NCI-H2107 (cell line): ENCODE results near the gene CXCL5.
A peak's percentile ranks its signal among the peaks of the same experiment; 100 is the strongest.
"Not testable (repeated sequence)": the region's sequence is repeated elsewhere in the genome, so short reads cannot be mapped to it uniquely, and the experiment has no call there.

Source experiments
- DNase-seq: peaks from one replicate; lab custom pipeline; 2025; lab: John Stamatoyannopoulos, UW

The CXCL5 gene

DNA sequence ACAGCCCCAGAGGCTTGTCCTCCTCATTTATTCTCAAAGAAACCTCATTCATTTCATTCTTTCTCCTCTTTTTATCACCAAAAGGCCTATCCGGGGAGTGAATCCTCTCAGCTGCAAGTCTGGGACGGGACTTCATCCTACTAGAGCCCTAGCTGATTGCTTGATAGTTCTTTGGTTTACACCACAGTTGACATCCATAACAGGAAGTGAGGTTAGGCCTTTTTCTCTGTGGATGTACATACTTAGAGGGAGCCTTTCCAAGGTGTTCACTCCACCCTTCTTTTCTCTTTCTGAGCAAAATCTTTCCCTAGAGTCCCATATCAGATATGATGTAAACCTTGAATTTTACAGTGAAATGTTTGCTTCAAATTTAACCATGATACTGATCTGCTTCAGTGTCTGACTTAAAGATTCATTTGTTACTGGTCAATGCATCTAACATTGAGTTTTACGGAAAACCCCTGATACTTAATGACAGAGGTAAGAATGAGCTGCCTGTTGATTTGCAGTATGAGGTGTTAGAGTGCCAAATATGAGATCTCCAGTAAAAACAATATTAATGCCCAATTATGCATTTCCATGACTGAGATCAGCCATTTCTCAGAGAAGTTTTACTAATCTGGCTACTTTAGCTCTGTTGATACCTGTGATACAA, 16.8 kb upstream of the CXCL5 start:
- no peak for DNase-seq

DNA sequence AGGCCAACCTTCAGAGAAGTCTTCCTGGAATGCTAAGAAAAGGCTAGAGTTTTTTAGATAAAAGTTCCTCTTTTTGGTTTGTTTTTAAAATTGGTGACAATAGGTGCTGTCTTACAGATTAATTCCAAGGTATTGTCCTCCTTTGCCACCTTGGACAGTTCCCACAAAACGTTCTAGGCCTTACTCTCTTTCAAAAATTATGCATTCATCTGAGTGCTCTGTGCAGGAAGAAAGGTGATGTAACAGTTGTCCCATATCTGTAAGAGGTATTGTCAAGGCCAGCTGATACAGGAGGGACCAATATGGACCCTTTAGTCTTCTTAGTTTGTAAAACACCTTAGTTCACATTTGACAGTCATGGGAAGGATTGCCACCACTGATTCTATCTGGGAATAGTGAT, 15.9 kb upstream of the CXCL5 start:
- no peak for DNase-seq

DNA sequence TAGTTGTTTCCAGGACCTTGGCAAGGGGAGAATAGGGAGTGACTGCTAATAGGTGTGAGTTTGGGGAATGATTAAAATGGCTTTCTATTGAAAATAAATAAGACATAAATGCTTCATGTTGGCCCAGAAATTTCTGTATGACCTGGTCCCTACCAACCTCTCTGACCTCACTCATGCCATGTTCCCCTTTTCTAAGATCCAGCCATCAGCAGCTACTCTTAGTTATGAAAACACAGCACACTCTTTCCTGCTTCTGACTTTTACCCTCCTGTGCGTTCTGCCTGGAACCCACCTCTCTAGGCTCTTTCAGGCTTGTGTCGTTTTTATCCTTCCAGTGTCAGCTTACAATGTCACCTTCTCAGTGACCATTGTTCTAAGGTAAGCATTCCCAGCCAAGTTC, 14.8 kb upstream of the CXCL5 start:
- no peak for DNase-seq

DNA sequence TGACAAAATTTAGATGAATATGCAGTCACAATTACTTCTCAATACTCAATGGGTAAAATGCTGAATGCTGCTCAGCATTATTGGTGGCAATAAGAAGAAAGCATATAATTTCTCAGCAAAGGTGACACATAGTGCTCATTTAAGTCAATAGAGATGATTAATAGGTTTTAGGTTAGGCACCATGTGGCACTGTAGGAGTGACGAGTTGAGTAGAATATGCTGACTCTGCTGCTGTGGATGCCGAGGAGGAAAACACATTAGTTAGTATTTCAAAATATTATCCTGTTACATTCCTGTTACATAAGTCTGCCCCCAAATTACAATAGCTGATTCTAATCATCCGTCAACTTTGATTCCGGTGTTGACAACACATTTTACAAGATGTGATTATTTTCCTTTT, 13.7 kb upstream of the CXCL5 start:
- DNase-seq: no peak

DNA sequence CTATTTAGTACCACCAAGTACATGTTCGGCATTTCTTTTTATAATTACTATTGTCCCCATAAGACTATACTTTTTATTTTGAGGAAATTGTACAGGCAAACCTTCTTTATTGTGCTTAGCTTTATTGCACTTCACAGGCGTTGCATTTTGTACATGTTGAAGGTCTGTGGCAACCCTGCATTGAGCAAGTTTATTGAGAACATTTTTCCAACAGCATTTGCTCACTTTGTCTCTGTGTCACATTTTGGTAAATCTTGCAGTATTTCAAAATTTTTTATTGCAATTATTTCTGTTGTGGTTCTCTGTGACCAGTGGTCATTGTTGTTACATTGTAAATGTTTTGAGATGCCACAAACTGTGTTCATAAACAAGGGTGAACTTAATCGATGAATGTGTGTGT, 10.8 kb upstream of the CXCL5 start:
- no peak for DNase-seq

DNA sequence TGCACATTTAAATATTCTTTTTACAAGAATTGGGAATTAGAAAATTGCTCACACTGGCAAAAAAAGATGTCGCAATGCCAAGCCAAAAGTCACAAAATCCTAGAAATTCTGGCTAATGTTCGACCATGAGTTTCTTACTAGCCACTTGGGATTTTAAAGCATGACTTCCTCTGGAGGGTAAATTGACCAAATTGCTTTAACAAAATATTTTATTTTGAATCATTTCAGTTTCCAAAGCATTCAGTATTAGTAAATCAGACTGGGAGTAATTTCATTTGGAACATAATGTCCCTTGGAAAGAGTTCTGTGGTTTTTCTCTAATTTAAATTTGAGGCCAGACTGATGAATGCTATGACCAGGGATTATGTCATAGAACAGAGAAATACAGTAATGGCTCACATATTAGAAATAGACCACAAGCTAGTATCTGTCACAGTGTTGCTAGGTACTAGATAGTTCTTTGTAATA, 7.6 kb upstream of the CXCL5 start:
- DNase-seq: no peak

DNA sequence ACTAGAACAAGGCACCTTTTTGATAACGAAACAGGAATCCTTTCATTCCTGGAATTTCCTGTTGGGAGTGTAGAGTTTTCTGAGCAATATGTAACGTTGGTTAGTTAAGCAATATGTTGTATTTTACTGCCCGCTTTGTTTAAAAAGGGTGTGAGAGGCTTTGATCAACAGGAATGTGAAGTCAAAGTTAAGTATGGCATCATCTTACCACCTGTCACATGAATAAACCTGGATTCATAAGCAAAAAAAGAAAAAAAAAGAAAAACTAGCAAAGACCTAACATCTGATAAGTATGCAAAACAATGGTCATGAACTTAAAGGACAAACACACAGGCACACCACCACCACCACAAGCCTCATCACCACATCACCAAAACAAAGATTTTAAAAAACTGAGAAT, 7.1 kb upstream of the CXCL5 start:
- DNase-seq: no peak

DNA sequence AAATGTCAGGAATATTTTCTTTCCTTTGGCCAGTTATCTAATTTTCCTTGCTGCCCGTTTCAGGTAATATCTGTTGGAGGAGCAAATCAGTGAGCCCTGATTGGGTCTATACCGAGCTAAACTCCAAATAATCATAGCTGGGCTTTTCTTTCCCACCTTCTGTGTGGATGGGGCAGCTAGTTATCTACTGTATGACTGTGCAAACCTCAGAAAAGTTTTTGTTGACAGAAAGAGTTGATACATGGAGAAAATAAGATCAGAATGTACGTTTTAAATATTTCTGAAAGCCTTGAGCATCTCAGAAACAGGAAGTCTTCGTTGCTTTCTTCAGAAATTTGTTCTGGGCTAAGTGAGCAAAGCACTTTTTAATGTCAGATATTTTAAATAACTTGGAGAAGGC, 6.2 kb upstream of the CXCL5 start:
- DNase-seq: no peak

DNA sequence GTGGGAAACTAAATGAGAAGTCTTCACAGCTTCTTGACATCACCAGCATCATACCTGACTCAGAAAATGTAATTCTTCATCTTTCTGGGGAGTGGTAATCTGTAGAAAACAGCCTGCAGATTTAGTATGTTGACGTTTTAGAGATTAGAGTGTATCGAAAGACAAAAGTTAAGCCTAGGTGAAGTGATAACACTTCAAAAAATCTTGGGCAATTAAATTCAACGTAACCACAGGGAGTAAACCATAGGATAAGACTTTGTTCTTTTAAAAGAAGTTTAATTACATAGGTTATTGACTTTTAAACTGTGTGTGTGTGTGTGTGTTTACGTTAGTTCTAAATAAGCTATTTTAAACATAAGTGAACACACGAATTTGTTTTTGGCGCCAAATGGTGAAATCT, 1.8 kb upstream of the CXCL5 start:
- DNase-seq: no peak

DNA sequence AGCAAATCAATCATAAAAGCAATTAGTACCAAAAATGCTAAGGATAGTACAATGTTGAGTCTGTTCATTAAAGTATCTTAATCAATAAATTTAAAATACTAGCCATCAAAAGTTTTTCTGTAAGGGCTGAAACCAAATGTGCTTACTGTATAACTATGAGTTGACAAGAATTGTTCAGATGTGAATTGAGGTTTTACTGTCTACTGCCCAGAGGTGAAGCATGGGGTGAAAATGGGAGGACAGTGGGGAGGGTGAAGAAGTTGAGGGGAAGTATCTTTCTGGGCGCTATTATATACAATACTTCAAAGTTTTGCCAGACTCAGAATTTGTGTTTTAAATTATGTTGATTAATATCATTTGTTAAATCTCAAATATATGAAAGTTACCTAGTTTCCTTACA, 6.4 kb downstream of the CXCL5 start:
- DNase-seq: no peak

DNA sequence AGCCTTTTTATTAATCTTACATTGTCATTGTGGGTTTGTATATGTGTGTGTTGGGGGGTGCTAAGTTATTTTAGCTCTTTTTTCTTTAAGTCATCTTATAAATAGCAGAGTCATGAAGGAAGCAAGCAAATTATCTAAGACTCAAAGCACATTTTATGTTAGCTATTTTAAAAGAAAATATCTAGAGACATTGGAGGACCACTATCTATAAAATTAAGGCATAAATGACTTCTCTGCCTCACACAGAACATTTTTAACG, 6.8 kb downstream of the CXCL5 start:
- no peak for DNase-seq

DNA sequence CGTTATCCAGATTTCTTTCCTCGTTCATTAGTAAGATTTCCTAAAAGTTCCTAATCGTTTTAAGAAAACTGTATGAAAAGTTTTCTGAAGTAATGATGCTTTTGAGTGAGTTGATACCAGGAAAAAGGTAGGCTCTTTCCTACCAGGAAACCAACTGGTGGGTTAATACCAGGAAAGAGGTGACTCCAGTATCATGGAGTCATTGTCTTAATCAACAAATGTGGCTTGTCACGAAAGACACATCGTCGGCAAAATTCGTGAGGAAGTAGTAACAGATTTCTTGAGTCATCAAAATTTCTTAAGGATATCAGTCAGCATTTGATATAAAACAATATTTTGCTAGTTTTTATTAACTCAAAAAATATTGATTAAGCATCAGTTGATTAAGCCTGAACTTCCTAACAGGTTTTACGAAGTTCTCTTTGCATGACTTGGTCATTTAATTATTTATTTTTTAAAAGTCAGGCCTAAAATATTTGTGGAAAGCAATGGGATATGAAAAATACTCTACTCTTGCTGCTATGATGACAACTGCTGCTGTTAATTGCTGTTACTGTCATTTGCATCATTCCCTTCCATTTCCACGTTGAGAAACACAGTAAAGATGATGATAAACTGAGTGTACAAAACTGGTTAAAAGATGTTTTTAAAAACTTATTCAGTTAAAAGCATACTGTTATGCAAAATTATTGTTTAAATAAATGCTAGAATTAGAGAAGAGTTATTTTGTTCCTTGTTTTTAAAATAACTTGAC, 7.3 kb downstream of the CXCL5 start:
- no peak for DNase-seq

DNA sequence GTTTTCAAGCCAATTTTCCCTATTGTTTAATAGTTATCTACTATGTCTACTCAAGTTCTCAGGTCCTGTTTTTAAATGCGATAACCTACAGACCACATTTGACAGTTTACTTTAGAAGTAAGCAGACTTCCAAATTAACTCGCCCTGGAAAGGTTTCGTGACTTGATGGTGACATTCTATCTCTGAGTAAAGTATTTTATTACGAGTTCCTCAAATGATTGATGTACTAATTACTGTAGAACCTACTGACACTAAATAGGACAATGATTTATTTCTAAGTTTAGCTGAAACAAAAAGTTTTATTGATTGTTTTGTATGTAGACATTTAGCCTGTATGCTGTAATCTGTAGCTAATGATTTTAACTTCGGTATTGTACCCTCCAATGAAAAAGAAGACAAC, 8.5 kb downstream of the CXCL5 start:
- DNase-seq: no peak

DNA sequence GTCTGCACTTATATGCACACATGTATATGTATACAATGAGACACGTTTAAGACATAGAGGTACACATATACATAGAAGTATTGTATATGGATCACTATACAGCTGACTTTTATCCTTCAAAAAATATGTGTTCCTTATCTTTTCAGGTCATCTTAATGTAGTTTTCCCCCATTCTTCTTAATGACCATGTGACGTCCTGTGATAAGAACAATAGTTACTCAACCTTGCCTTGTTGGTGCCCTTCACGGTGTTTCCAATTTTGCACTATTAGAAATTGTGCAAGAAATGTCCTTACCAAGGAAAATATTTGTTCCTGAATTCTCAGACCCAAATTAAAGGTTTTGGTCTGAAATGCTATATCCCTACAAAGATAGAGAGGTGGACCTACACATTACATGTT, 9.4 kb downstream of the CXCL5 start:
- DNase-seq: no peak

DNA sequence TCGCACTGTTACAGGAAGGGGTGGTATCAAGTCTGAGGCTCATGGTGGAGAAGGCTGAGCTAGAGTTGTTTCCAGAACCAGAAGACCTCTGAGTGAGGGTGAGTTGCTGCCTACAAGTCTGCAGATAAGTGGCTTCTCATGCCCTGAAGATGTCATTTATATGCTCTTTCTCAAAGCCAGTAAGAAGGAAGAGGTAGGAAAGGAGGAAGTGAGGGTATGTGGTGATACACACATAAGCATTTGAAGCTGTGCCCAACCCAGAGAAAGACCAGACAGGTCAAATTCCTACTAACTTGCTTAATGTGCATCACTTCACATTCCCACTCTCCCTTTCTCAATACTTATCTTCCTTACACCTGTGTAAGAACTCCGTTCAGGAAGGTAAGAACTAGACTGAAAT, 10.4 kb downstream of the CXCL5 start, which contains the start of gene PPBP:
TSS of gene PPBP (minus strand) at position 130 of the 400 bp plus-strand sequence. CDS start at position 43, 87 bp downstream.
- DNase-seq: no peak

DNA sequence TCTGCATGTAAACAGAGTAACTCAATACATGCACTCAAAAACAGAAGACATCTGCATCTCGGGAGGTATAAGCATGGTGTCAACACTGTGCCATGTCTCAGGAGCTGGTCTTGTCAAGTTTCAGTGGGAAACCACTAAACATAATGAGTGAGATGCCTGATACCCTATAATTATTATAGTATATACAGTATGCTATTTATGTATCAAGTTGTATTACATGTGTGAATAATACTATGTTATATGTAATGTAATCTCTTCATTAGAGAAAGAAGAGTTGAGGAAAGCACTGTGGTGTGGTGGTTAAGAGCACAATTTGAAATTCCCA, 13.0 kb downstream of the CXCL5 start:
- peak; percentile 2 for DNase-seq

DNA sequence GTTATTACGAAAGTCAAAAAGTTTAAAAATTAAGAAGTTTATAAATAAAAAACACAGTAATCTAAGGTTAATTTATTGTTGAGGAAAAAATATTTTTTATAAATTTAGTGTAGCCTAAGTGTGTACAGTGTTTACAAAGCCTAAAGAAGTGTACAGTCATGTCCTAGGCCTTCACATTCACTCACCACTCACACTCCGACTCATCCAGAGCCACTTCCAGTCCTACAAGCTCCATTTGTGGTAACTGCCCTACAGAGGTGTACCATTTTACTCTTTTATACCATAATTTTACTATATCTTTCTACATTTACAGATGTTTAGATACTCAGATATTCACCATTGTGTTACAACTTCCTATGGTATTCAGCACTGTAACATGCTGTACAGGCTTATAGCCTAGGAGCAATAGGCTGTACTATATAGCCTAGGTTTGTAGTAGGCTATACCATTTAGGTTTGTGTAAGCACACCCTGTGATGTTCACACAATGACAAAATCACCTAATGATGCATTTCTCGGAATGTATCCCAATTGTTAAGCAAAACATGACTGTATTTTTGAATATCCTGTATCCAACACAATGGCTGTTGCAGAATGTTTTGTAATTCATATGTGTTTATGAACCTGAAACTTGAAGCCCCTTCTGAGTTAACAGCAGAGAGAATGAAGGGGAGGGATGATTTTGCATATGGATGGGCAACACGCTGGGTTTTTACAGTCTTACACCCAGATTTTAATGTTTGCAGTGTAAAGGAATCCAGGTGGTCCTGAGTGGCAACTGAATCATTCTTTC, 13.5 kb downstream of the CXCL5 start:
- no peak for DNase-seq

DNA sequence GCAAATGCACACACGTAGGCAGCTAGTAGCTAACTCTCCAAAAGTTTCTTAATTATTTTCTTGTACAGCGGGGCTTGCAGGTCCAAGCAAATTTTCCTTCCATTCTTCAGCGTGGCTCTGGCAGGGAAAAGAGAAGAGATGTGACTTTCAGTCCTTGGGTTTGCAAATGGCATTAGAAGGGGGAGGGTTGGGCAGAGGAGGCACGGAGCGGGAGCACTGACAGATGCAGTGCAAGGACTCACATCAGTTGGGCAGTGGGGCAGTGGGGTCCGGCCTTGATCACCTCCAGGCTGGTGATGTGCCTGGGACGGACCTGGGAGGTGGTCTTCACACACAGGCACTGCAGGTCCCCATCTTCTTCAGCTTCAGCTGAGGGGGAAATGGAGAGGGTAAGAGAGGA, 17.3 kb downstream of the CXCL5 start:
- DNase-seq: not testable (repeated sequence)

DNA sequence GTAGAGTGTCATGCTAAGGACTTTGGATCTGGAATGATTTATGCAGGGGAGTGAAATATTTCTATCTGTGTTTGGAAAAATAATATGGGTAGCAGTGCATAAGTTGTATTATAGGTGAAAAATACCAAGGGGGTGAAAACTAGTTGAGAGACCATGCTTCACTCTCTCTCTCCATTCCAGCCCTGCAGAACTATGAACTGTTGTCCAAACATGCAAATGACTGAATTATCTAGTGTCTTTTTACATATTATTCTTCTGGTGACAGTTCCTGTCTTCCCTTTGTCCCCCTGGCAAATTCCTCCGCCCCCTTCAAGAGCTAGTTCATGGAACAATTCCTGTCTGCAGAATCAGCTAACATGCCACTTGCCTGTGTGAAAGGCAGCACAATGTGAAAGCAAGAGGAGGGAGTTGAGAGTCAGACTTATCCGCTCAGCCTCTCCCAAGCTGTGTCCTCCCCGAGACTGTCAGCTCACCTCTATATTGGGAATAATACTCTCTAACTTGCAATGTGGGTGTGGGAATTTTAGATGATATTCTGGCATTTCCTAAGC, 19.0 kb downstream of the CXCL5 start:
- no peak for DNase-seq

DNA sequence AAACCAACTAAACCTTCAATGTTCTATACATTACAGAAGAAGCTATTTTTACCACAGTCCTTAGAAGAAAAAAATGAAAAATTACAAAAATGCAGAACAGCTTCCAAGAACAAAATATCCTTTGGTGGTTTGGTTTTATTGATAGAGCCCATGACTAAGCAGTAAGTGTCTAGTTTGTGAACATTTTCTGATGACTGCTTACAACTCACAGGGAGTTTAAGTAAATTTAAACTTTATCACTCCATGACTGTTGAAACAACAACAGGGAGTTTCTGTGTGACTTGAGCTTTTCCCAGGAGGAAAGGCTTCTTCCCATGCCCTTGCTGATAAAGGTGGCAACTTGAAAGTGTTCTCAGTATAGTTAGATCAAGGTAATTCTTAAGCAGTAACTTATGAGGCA, 19.6 kb downstream of the CXCL5 start:
- DNase-seq: no peak

DNA sequence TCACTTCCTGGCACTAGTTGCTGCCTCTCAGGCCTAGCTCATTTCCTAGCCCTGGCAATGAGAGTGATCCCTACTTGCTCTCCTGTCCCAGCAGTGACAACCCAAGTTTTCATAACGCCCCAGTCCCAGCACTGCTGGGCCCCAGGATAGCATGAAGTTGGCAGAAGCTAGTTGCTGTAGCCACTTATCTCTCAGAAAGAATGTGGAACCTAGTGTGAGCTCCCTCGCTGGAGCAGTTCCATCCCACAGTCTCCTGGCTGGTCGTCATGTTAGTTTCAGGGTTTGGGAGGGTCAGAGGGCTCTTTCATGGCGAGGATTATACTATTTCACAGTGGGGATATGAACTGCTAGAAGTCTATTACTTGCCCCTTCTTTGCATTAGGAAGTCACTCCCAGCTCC, 21.8 kb downstream of the CXCL5 start:
- no peak for DNase-seq

DNA sequence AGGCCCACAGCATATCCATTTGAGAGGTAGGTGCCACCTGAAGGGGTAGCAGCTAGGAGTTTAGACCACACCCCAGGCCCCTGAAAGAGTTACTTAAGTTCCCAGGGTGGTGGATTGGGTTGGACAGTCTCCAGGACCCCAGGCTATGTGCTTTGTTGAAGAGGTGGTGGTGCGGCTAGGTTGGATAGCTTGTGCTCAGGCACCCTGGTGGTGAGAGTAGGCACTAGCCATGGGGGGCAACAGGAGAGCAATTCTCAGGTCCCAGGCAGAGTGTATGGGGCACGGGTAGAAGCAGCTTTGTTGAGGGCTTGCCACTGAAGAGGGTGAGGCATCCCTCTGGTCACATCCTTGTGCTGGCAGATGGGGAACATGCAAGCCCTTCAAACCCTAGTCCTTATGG, 22.3 kb downstream of the CXCL5 start:
- DNase-seq: no peak

DNA sequence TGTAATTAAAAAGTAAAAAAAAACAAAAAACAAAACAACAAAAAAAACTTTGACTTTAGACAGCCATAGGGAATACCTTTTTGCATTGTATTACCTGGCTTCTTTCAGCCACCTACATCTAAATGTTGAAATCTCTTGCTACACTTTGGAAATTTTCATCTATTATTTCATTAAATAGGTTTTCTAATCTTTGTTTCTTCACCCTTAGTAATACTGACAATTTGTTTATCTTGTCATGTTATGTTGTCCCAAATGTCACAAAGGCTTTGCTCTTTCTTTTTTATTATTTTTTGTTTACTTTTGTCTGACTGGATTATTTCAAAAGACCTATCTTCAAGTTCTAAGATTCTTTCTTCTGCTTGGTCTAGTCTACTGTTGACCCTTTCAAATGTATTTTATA, 24.1 kb downstream of the CXCL5 start:
- DNase-seq: no peak
